Breast epithelium (tissue), 3 donors: ENCODE data around the gene ARHGAP26.

Source experiments
- CTCF ChIP-seq, 3 donors: fragments of 450-650 bp; IDR thresholded peaks; one replicate each; pipeline ENCODE4 v1.5.1; 2016 to 2017; ENCODE audit warnings: antibody characterized with exemption in 3 of 3, mild to moderate bottlenecking in 3 of 3, moderate library complexity in 3 of 3
- POLR2A ChIP-seq: fragments of 450-650 bp; IDR thresholded peaks from one replicate; pipeline ENCODE4 v1.6.1; 2016; ENCODE audit warnings: antibody characterized with exemption, mild to moderate bottlenecking, moderate library complexity
- POLR2AphosphoS5 ChIP-seq, 3 donors: sonication (generic); formaldehyde crosslinking; IDR thresholded peaks; one replicate each; pipeline ENCODE4 v1.6.1; 2017; ENCODE audit warnings: antibody characterized with exemption in 3 of 3

- TF ChIP-seq POLR2A: no peak
- no peak for TF ChIP-seq CTCF (IDR thresholded peaks at IDR 0.05)
- no peak for TF ChIP-seq POLR2AphosphoS5 (IDR thresholded peaks at IDR 0.05)
Measured at GRCh38 chr5:142902186-142902965, 132.2 kb downstream of the ARHGAP26 start.
